ENCODE measurements around the gene POPDC2.

The POPDC2 gene

GRCh38 chr3:119665954-119666559 is 5.7 kb upstream of the POPDC2 start:
- peaks cover 30% of the 10 kb centered on the region for H3K36me3 ChIP-seq (ENCODE audit: control insufficient read depth, insufficient read depth, low read length)
- H3K27me3 ChIP-seq (ENCODE audit: control insufficient read depth, insufficient read depth, low read length): no peaks in the 10 kb centered on the region
- H3K9me3 ChIP-seq (ENCODE audit: control insufficient read depth, insufficient read depth, low read length): no peaks in the 10 kb centered on the region
- H3K9ac ChIP-seq (ENCODE audit: low read depth, low read length): no peak overlapping the region
- H3K4me3 ChIP-seq (ENCODE audit: low read depth, low read length): no peak overlapping the region
- peaks cover 8% of the 10 kb centered on the region; the same call in 1 of the 2 replicates for H3K4me1 ChIP-seq (ENCODE audit: control insufficient read depth, insufficient read depth, low read length)
- H3K27ac ChIP-seq (ENCODE audit: low read depth, low read length): no peak overlapping the region

GRCh38 chr3:119664850-119665379 is 4.5 kb upstream of the POPDC2 start:
- no peaks in the 10 kb centered on the region for H3K9me3 ChIP-seq (ENCODE audit: control insufficient read depth, insufficient read depth, low read length)
- no peaks in the 10 kb centered on the region for H3K27me3 ChIP-seq (ENCODE audit: control insufficient read depth, insufficient read depth, low read length)
- peaks cover 19% of the 10 kb centered on the region for H3K36me3 ChIP-seq (ENCODE audit: control insufficient read depth, insufficient read depth, low read length)
- H3K4me3 ChIP-seq (ENCODE audit: low read depth, low read length): no peak overlapping the region
- H3K4me1 ChIP-seq (ENCODE audit: control insufficient read depth, insufficient read depth, low read length): no peaks in the 10 kb centered on the region
- H3K27ac ChIP-seq (ENCODE audit: low read depth, low read length): no peak overlapping the region
- no peak overlapping the region for H3K9ac ChIP-seq (ENCODE audit: low read depth, low read length)

GRCh38 chr3:119664370-119664769 is 4.0 kb upstream of the POPDC2 start:
- Histone ChIP-seq H3K4me3 (ENCODE audit: low read depth, low read length) (no peak overlapping the region), H3K27me3 (ENCODE audit: control insufficient read depth, insufficient read depth, low read length) (no peaks in the 10 kb centered on the region), H3K9ac (ENCODE audit: low read depth, low read length) (no peak overlapping the region), H3K27ac (ENCODE audit: low read depth, low read length) (no peak overlapping the region), H3K4me1 (ENCODE audit: control insufficient read depth, insufficient read depth, low read length) (no peaks in the 10 kb centered on the region), H3K36me3 (ENCODE audit: control insufficient read depth, insufficient read depth, low read length) (peaks cover 13% of the 10 kb centered on the region), H3K9me3 (ENCODE audit: control insufficient read depth, insufficient read depth, low read length) (no peaks in the 10 kb centered on the region)

- Histone ChIP-seq H3K4me1 (ENCODE audit: control insufficient read depth, insufficient read depth, low read length) (no peaks in the 10 kb centered on the region), H3K4me3 (ENCODE audit: low read depth, low read length) (no peak overlapping the region), H3K36me3 (ENCODE audit: control insufficient read depth, insufficient read depth, low read length) (peaks cover 9% of the 10 kb centered on the region), H3K9me3 (ENCODE audit: control insufficient read depth, insufficient read depth, low read length) (no peaks in the 10 kb centered on the region), H3K9ac (ENCODE audit: low read depth, low read length) (no peak overlapping the region), H3K27me3 (ENCODE audit: control insufficient read depth, insufficient read depth, low read length) (no peaks in the 10 kb centered on the region), H3K27ac (ENCODE audit: low read depth, low read length) (no peak overlapping the region)
Observed at GRCh38 chr3:119663885-119664284, 3.5 kb upstream of the POPDC2 start.

- H3K27me3 ChIP-seq (ENCODE audit: control insufficient read depth, insufficient read depth, low read length): no peaks in the 10 kb centered on the region
- no peak overlapping the region for H3K9ac ChIP-seq (ENCODE audit: low read depth, low read length)
- H3K4me3 ChIP-seq (ENCODE audit: low read depth, low read length): no peak overlapping the region
- no peaks in the 10 kb centered on the region for H3K36me3 ChIP-seq (ENCODE audit: control insufficient read depth, insufficient read depth, low read length)
- H3K9me3 ChIP-seq (ENCODE audit: control insufficient read depth, insufficient read depth, low read length): no peaks in the 10 kb centered on the region
- no peaks in the 10 kb centered on the region for H3K4me1 ChIP-seq (ENCODE audit: control insufficient read depth, insufficient read depth, low read length)
- H3K27ac ChIP-seq (ENCODE audit: low read depth, low read length): no peak overlapping the region
Observed at GRCh38 chr3:119662604-119663373, 2.4 kb upstream of the POPDC2 start.

- no peaks in the 10 kb centered on the region for H3K36me3 ChIP-seq (ENCODE audit: control insufficient read depth, insufficient read depth, low read length)
- no peaks in the 10 kb centered on the region for H3K9me3 ChIP-seq (ENCODE audit: control insufficient read depth, insufficient read depth, low read length)
- no peaks in the 10 kb centered on the region for H3K27me3 ChIP-seq (ENCODE audit: control insufficient read depth, insufficient read depth, low read length)
- no peaks in the 10 kb centered on the region for H3K4me1 ChIP-seq (ENCODE audit: control insufficient read depth, insufficient read depth, low read length)
- H3K27ac ChIP-seq (ENCODE audit: low read depth, low read length): no peak overlapping the region
- no peak overlapping the region for H3K4me3 ChIP-seq (ENCODE audit: low read depth, low read length)
- H3K9ac ChIP-seq (ENCODE audit: low read depth, low read length): no peak overlapping the region
Observed at GRCh38 chr3:119659606-119660291, 640 bp downstream of the POPDC2 start.

- Histone ChIP-seq H3K4me1 (ENCODE audit: control insufficient read depth, insufficient read depth, low read length) (no peaks in the 10 kb centered on the region), H3K9me3 (ENCODE audit: control insufficient read depth, insufficient read depth, low read length) (no peaks in the 10 kb centered on the region), H3K27me3 (ENCODE audit: control insufficient read depth, insufficient read depth, low read length) (no peaks in the 10 kb centered on the region), H3K27ac (ENCODE audit: low read depth, low read length) (no peak overlapping the region), H3K36me3 (ENCODE audit: control insufficient read depth, insufficient read depth, low read length) (no peaks in the 10 kb centered on the region), H3K9ac (ENCODE audit: low read depth, low read length) (no peak overlapping the region), H3K4me3 (ENCODE audit: low read depth, low read length) (no peak overlapping the region)
Observed at GRCh38 chr3:119658994-119659393, 1.4 kb downstream of the POPDC2 start.

GRCh38 chr3:119657887-119658702 is 2.3 kb downstream of the POPDC2 start:
- Histone ChIP-seq H3K4me1 (ENCODE audit: control insufficient read depth, insufficient read depth, low read length) (no peaks in the 10 kb centered on the region), H3K4me3 (ENCODE audit: low read depth, low read length) (no peak overlapping the region), H3K9ac (ENCODE audit: low read depth, low read length) (no peak overlapping the region), H3K36me3 (ENCODE audit: control insufficient read depth, insufficient read depth, low read length) (no peaks in the 10 kb centered on the region), H3K27me3 (ENCODE audit: control insufficient read depth, insufficient read depth, low read length) (no peaks in the 10 kb centered on the region), H3K27ac (ENCODE audit: low read depth, low read length) (no peak overlapping the region), H3K9me3 (ENCODE audit: control insufficient read depth, insufficient read depth, low read length) (no peaks in the 10 kb centered on the region)

GRCh38 chr3:119653876-119654275 is 6.5 kb downstream of the POPDC2 start:
- H3K9me3 ChIP-seq (ENCODE audit: control insufficient read depth, insufficient read depth, low read length): no peaks in the 10 kb centered on the region
- no peak overlapping the region for H3K4me3 ChIP-seq (ENCODE audit: low read depth, low read length)
- H3K9ac ChIP-seq (ENCODE audit: low read depth, low read length): no peak overlapping the region
- H3K4me1 ChIP-seq (ENCODE audit: control insufficient read depth, insufficient read depth, low read length): no peaks in the 10 kb centered on the region
- no peaks in the 10 kb centered on the region for H3K27me3 ChIP-seq (ENCODE audit: control insufficient read depth, insufficient read depth, low read length)
- no peaks in the 10 kb centered on the region for H3K36me3 ChIP-seq (ENCODE audit: control insufficient read depth, insufficient read depth, low read length)
- H3K27ac ChIP-seq (ENCODE audit: low read depth, low read length): no peak overlapping the region

- Histone ChIP-seq H3K9me3 (ENCODE audit: control insufficient read depth, insufficient read depth, low read length) (no peaks in the 10 kb centered on the region), H3K4me3 (ENCODE audit: low read depth, low read length) (no peak overlapping the region), H3K9ac (ENCODE audit: low read depth, low read length) (no peak overlapping the region), H3K36me3 (ENCODE audit: control insufficient read depth, insufficient read depth, low read length) (no peaks in the 10 kb centered on the region), H3K27me3 (ENCODE audit: control insufficient read depth, insufficient read depth, low read length) (no peaks in the 10 kb centered on the region), H3K27ac (ENCODE audit: low read depth, low read length) (no peak overlapping the region), H3K4me1 (ENCODE audit: control insufficient read depth, insufficient read depth, low read length) (peaks cover 6% of the 10 kb centered on the region)
Observed at GRCh38 chr3:119652306-119653033, 7.9 kb downstream of the POPDC2 start.

Measured in HUES48 (cell line).